GM19099 (cell line): ENCODE measurements around the gene SARDH.

Experiments used
- POLR2A ChIP-seq: IDR thresholded peaks from 3 replicates; pipeline ENCODE4 v1.6.1; 2011; ENCODE audit warnings: low read depth; ENCODE audit not compliant: insufficient read length; ENCODE audit errors: extremely low read depth

SARDH gene

DNA sequence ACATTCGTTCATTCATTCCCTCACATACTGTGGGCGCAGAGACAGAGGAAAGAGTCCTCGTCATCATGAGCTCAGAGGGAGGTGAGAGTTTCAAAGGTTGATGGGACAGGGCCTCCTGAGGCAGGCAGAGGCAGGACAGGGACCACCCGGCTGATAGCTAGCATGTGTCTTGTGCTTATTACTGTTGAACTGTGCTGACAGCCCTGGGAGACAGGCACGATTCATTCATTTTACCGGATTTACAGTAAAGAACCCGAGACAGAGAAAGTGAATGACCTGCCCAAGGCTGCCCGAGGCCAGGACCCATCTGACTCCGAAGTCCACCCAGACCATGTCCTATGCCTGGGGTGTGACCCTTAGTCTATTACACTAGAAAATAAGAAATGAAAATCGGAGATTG, 124.1 kb downstream of the SARDH start:
- no peak for TF ChIP-seq POLR2A
